Measurements from ENCODE around the gene ELAVL3. TPM values are rescaled to one million over a fixed set of nuclear protein-coding genes. Genes with fewer than 3 reads are reported as not detected.

Gene ELAVL3
- total RNA-seq, 1 experiment from 2014 or later = 1.2 TPM

GRCh38 chr19:11445141-11445540, 35.7 kb downstream of the ELAVL3 start:
- Mint-ChIP-seq H3K9me3 (no peaks in the 10 kb centered on the region), H3K4me1 (peaks cover 0 to 3% of the 10 kb centered on the region in 2 experiments; a peak in 2 of 4 replicates), H3K27me3 (ENCODE audit: low read depth) (no peaks in the 10 kb centered on the region), H3K27ac (peak overlapping the region in 2 of 3 experiments; percentile 72 to 75; a peak in 3 of 7 replicates), H3K36me3 (ENCODE audit: insufficient read depth in 1 of 3, low read depth in 3 of 3) (peaks cover 24 to 73% (median 70%) of the 10 kb centered on the region in 3 experiments; a peak in 6 of 7 replicates), H3K4me3 (no peak overlapping the region)
- H3K23me2 ChIP-seq (ENCODE audit: insufficient read length, low read depth, low read length, poor library complexity, severe bottlenecking) = no peaks in the 10 kb centered on the region
- no peak overlapping the region for H2AK5ac ChIP-seq (ENCODE audit: insufficient read length, low read length)
- no peak for TF ChIP-seq CTCF (conservative IDR thresholded peaks at IDR 0.05)
- H3K14ac ChIP-seq (ENCODE audit: insufficient read depth, low read length) = no peak overlapping the region
- no peak overlapping the region for H3K18ac ChIP-seq (ENCODE audit: insufficient read length, low read depth, low read length)
- H2BK5ac ChIP-seq (ENCODE audit: insufficient read length, low read length) = no peak overlapping the region
- no peak overlapping the region for H3K4ac ChIP-seq (ENCODE audit: low read depth, low read length)
- no peak overlapping the region for H3K27ac ChIP-seq (ENCODE audit: insufficient read length, low read depth, low read length)
- H4K20me1 ChIP-seq (ENCODE audit: control insufficient read depth, insufficient read depth, insufficient read length) = no peaks in the 10 kb centered on the region
- no peak overlapping the region for H2BK120ac ChIP-seq (ENCODE audit: low read depth, low read length, poor library complexity, severe bottlenecking)
- no peak overlapping the region for H4K5ac ChIP-seq (ENCODE audit: insufficient read length, low read depth, low read length)
- no peak overlapping the region for H3T11ph ChIP-seq (ENCODE audit: low read length)
- no peaks in the 10 kb centered on the region for H3K4me1 ChIP-seq (ENCODE audit: insufficient read depth, low read length)
- no peak overlapping the region for H2BK15ac ChIP-seq (ENCODE audit: low read depth, low read length)
- no peak for DNase-seq
- H2AFZ ChIP-seq (ENCODE audit: low read length) = no peak overlapping the region
- no peak overlapping the region for H4K91ac ChIP-seq (ENCODE audit: insufficient read length, low read depth, low read length)
- H3K79me2 ChIP-seq (ENCODE audit: insufficient read depth, low read length) = no peaks in the 10 kb centered on the region
- no peak overlapping the region for H4K8ac ChIP-seq (replicated peaks; ENCODE audit: insufficient read length, low read depth, low read length)
- no peak overlapping the region for H3K23ac ChIP-seq (ENCODE audit: insufficient read length, low read depth, low read length)
- no peak overlapping the region for H3K9ac ChIP-seq (ENCODE audit: extremely low read depth, insufficient read length, low read length)
- WGBS (ENCODE audit: extremely low coverage, insufficient read length, low lambda C conversion rate) = no CpG with 5 or more reads among the region's 13 CpGs
- no peak overlapping the region for H3K56ac ChIP-seq (ENCODE audit: insufficient read length, low read depth, low read length)
- no peaks in the 10 kb centered on the region for H3K9me3 ChIP-seq (ENCODE audit: control insufficient read depth, low read depth, low read length)
- H3K27me3 ChIP-seq (ENCODE audit: insufficient read depth, low read length) = no peaks in the 10 kb centered on the region
- no peak overlapping the region for H3K4me2 ChIP-seq (ENCODE audit: insufficient read depth, insufficient read length, low read length)
- no peak overlapping the region for H2BK12ac ChIP-seq (ENCODE audit: insufficient read length, low read depth, low read length)
- H2BK20ac ChIP-seq (ENCODE audit: low read depth, low read length, poor library complexity, severe bottlenecking) = no peak overlapping the region
- H3K79me1 ChIP-seq (ENCODE audit: insufficient read depth, low read depth, low read length, poor library complexity, severe bottlenecking) = peaks cover 4% of the 10 kb centered on the region
